H1 (cell line): ENCODE data around the gene BRIP1. TPM values are rescaled to one million over a fixed set of nuclear protein-coding genes. Genes with fewer than 3 reads are reported as not detected.

Experiments used
- CTCF ChIA-PET: fragments of 300-600 bp; sonication (Branson Sonifier 250); formaldehyde crosslinking; loops from one replicate; lab custom pipeline; 2021; ENCODE audit not compliant: partially characterized antibody; lab: Charles Lee
- POLR2A ChIA-PET: fragments of 300-600 bp; sonication (Branson Sonifier 250); formaldehyde crosslinking; loops from one replicate; lab custom pipeline; 2021; ENCODE audit warnings: inconsistent platforms; ENCODE audit not compliant: partially characterized antibody; lab: Charles Lee
- DNase-seq, 2 experiments: peaks; one replicate each; pipeline versions ENCODE4 v3.0.0 to v3.0.0-alpha.2; 2010 to 2022; ENCODE audit warnings: low spot score in 2 of 2, low read depth in 1 of 2, mixed read lengths in 1 of 2
- FAIRE-seq: peaks from 2 replicates; lab custom pipeline; 2011; peaks lifted over from hg19 to GRCh38; lab: Jason Lieb, UNC
- H2AFZ ChIP-seq: 2 replicates; pipeline ENCODE4 v1.8.1; 2012; ENCODE audit warnings: low read length, inconsistent platforms
- H2AK5ac ChIP-seq: 2 replicates; pipeline ENCODE4 v1.6.1; 2013; ENCODE audit warnings: low read depth, low read length
- H2BK120ac ChIP-seq: replicated peaks from 2 replicates; pipeline ENCODE3; 2013; ENCODE audit warnings: low read depth, low read length, inconsistent platforms
- H2BK12ac ChIP-seq: 2 replicates; pipeline ENCODE4 v1.6.1; 2013; ENCODE audit warnings: low read depth, low read length
- H2BK15ac ChIP-seq: 2 replicates; pipeline ENCODE4 v1.6.1; 2013; ENCODE audit warnings: low read length
- H2BK20ac ChIP-seq: 2 replicates; pipeline ENCODE4 v1.6.1; 2013; ENCODE audit warnings: low read length
- H2BK5ac ChIP-seq: 2 replicates; pipeline ENCODE4 v1.6.1; 2013; ENCODE audit warnings: low read depth, low read length
- H3K14ac ChIP-seq: 2 replicates; pipeline ENCODE4 v1.6.1; 2013; ENCODE audit warnings: inconsistent platforms; ENCODE audit not compliant: insufficient read length
- H3K18ac ChIP-seq: 2 replicates; pipeline ENCODE4 v1.6.1; 2013; ENCODE audit warnings: low read length; ENCODE audit errors: extremely low read depth
- H3K23ac ChIP-seq: 2 replicates; pipeline ENCODE4 v1.6.1; 2013; ENCODE audit warnings: inconsistent platforms; ENCODE audit not compliant: insufficient read length
- H3K23me2 ChIP-seq: 2 replicates; pipeline ENCODE4 v1.6.1; 2013; ENCODE audit warnings: low read depth, low read length
- H3K27ac ChIP-seq: 2 replicates; pipeline ENCODE4 v1.6.1; 2011; ENCODE audit warnings: low read depth, low read length, inconsistent platforms
- H3K27me3 ChIP-seq, 4 experiments: replicated peaks in 1 of 4; 1 replicate in 1 of 4; 2 replicates in 3 of 4; pipeline versions ENCODE4 v1.6.1 to v1.8.1; 2011 to 2013; ENCODE audit warnings: low read length in 3 of 4, mild to moderate bottlenecking in 3 of 4, inconsistent platforms in 2 of 4, mixed read lengths in 2 of 4, moderate library complexity in 1 of 4; ENCODE audit not compliant: control insufficient read depth in 3 of 4, insufficient read depth in 3 of 4; ENCODE audit errors: extremely low read depth in 1 of 4
- H3K36me3 ChIP-seq, 4 experiments: 2 replicates each; pipeline versions ENCODE4 v1.6.1 to v1.8.1; 2011 to 2013; ENCODE audit warnings: mild to moderate bottlenecking in 4 of 4, low read length in 3 of 4, moderate library complexity in 2 of 4, control low read depth in 1 of 4, inconsistent platforms in 1 of 4; ENCODE audit not compliant: insufficient read depth in 4 of 4, control insufficient read depth in 2 of 4
- H3K4ac ChIP-seq: replicated peaks from 2 replicates; pipeline ENCODE3; 2013; ENCODE audit warnings: low read length, low read depth, mixed read lengths, inconsistent platforms; ENCODE audit not compliant: insufficient read length
- H3K4me1 ChIP-seq, 4 experiments: replicated peaks in 1 of 4; 1 replicate in 1 of 4; 2 replicates in 3 of 4; pipeline versions ENCODE4 v1.6.1 to v1.8.1; 2011 to 2013; ENCODE audit warnings: low read length in 3 of 4, inconsistent platforms in 2 of 4, mixed read lengths in 1 of 4; ENCODE audit not compliant: insufficient read depth in 4 of 4, control insufficient read depth in 3 of 4
- H3K4me2 ChIP-seq, 2 experiments: 2 replicates each; pipeline versions ENCODE4 v1.6.1 to v1.8.1; 2011 to 2013; ENCODE audit warnings: low read depth in 2 of 2, low read length in 2 of 2, control low read depth in 1 of 2, inconsistent platforms in 1 of 2, mild to moderate bottlenecking in 1 of 2; ENCODE audit not compliant: insufficient read depth in 1 of 2
- H3K4me3 ChIP-seq, 4 experiments: fragments of 200-600, 300-600 bp in 1 of 4; sonication (generic), shearing (Covaris generic), sonication (Bioruptor Twin) in 1 of 4; 2 replicates each; pipeline versions ENCODE4 v1.5.1 to v1.8.1; 2011 to 2016; ENCODE audit warnings: low read length in 4 of 4, low read depth in 3 of 4, control low read depth in 2 of 4, inconsistent platforms in 2 of 4, mild to moderate bottlenecking in 2 of 4, mixed read lengths in 1 of 4, moderate library complexity in 1 of 4; ENCODE audit not compliant: insufficient read depth in 2 of 4; ENCODE audit errors: extremely low read depth in 1 of 4
- H3K56ac ChIP-seq: replicated peaks from 2 replicates; pipeline ENCODE3; 2013; ENCODE audit warnings: low read depth, mild to moderate bottlenecking, mixed read lengths, low read length, inconsistent platforms; ENCODE audit not compliant: insufficient read length
- H3K79me1 ChIP-seq: 2 replicates; pipeline ENCODE4 v1.6.1; 2013; ENCODE audit warnings: low read depth, low read length, control low read depth
- H3K79me2 ChIP-seq, 2 experiments: 2 replicates each; pipeline versions ENCODE4 v1.6.1 to v1.8.1; 2012 to 2013; ENCODE audit warnings: low read length in 2 of 2, mild to moderate bottlenecking in 2 of 2, inconsistent platforms in 1 of 2; ENCODE audit not compliant: insufficient read depth in 2 of 2, control insufficient read depth in 1 of 2
- H3K9ac ChIP-seq, 4 experiments: replicated peaks in 1 of 4; 1 replicate in 1 of 4; 2 replicates in 3 of 4; pipeline versions ENCODE4 v1.6.1 to v1.8.1; 2011 to 2013; ENCODE audit warnings: low read depth in 3 of 4, low read length in 3 of 4, control low read depth in 2 of 4, mild to moderate bottlenecking in 2 of 4, moderate library complexity in 2 of 4, inconsistent platforms in 1 of 4; ENCODE audit errors: extremely low read depth in 1 of 4
- H3K9me3 ChIP-seq, 2 experiments: 2 replicates each; pipeline versions ENCODE4 v1.6.1 to v1.8.1; 2012 to 2013; ENCODE audit warnings: mild to moderate bottlenecking in 2 of 2, moderate library complexity in 2 of 2, control low read depth in 1 of 2, inconsistent platforms in 1 of 2, low read depth in 1 of 2, low read length in 1 of 2, mixed read lengths in 1 of 2; ENCODE audit not compliant: insufficient read depth in 2 of 2
- H4K20me1 ChIP-seq, 2 experiments: replicated peaks in 1 of 2; 2 replicates each; pipeline versions ENCODE3 to v1.8.1; 2011 to 2013; ENCODE audit warnings: inconsistent platforms in 2 of 2, low read length in 2 of 2, mild to moderate bottlenecking in 1 of 2; ENCODE audit not compliant: insufficient read depth in 2 of 2, control insufficient read depth in 1 of 2
- H4K5ac ChIP-seq: 2 replicates; pipeline ENCODE4 v1.6.1; 2013; ENCODE audit warnings: low read length, low read depth, mixed read lengths, inconsistent platforms; ENCODE audit not compliant: insufficient read length
- H4K8ac ChIP-seq: 2 replicates; pipeline ENCODE4 v1.8.0; 2013; ENCODE audit warnings: mild to moderate bottlenecking, moderate library complexity, low read length, inconsistent platforms; ENCODE audit not compliant: insufficient read depth; ENCODE audit errors: extremely low read depth
- H4K91ac ChIP-seq: replicated peaks from 2 replicates; pipeline ENCODE3; 2013; ENCODE audit warnings: low read length, mixed read lengths, inconsistent platforms; ENCODE audit not compliant: insufficient read length
- ATF2 ChIP-seq: IDR thresholded peaks from 2 replicates; pipeline ENCODE4 v1.6.1; 2012; ENCODE audit warnings: low read length, inconsistent platforms
- CREB1 ChIP-seq: IDR thresholded peaks from 2 replicates; pipeline ENCODE4 v1.6.1; 2012; ENCODE audit warnings: inconsistent platforms
- EZH2 ChIP-seq: fragments of 200-600 bp; sonication (generic); IDR thresholded peaks from 2 replicates; pipeline ENCODE4 v1.7.1; 2012; ENCODE audit warnings: low read depth, mild to moderate bottlenecking, moderate library complexity, low read length, inconsistent platforms; ENCODE audit not compliant: severe bottlenecking
- FOSL1 ChIP-seq: IDR thresholded peaks from 2 replicates; pipeline ENCODE4 v1.6.1; 2011; ENCODE audit warnings: mild to moderate bottlenecking, low read depth, low read length, moderate library complexity; ENCODE audit not compliant: insufficient read depth
- HDAC2 ChIP-seq, 2 experiments: fragments of 300-600 bp in 1 of 2; sonication (generic) in 1 of 2; IDR thresholded peaks; 2 replicates each; pipeline ENCODE4 v1.6.1; 2011 to 2012; ENCODE audit warnings: low read depth in 2 of 2, low read length in 2 of 2, mild to moderate bottlenecking in 2 of 2, moderate library complexity in 2 of 2, borderline replicate concordance in 1 of 2, inconsistent platforms in 1 of 2
- JUN ChIP-seq: IDR thresholded peaks from 2 replicates; pipeline ENCODE4 v1.6.1; 2011; ENCODE audit warnings: low read depth, mild to moderate bottlenecking, improper control_type of control experiment, low read length
- KDM4A ChIP-seq: IDR thresholded peaks from one replicate; pipeline ENCODE4 v1.7.1; 2012; ENCODE audit warnings: low read depth, mild to moderate bottlenecking, moderate library complexity, low read length, inconsistent platforms; ENCODE audit not compliant: severe bottlenecking
- KDM5A ChIP-seq: fragments of 200-600 bp; IDR thresholded peaks from 2 replicates; pipeline ENCODE4 v1.7.1; 2012; ENCODE audit warnings: mild to moderate bottlenecking, low read length, inconsistent platforms, mixed read lengths
- POU5F1 ChIP-seq: IDR thresholded peaks from 2 replicates; pipeline ENCODE4 v1.6.1; 2011; ENCODE audit warnings: low read depth, mild to moderate bottlenecking, low read length, moderate library complexity
- RBBP5 ChIP-seq: IDR thresholded peaks from 2 replicates; pipeline ENCODE4 v1.7.1; 2012; ENCODE audit warnings: low read depth, mild to moderate bottlenecking, inconsistent platforms, low read length, moderate library complexity, borderline replicate concordance
- SAP30 ChIP-seq: fragments of 300-600 bp; sonication (generic); IDR thresholded peaks from 2 replicates; pipeline ENCODE4 v1.7.1; 2012; ENCODE audit warnings: low read length, moderate library complexity, mild to moderate bottlenecking, inconsistent platforms; ENCODE audit not compliant: insufficient read depth, insufficient replicate concordance
- WGBS, 2 experiments: shearing (Covaris generic) in 1 of 2; methylation state at CpG; one replicate each; pipeline versions ENCODE4 v1.1.6 to v1.1.7; 2013 to 2015; ENCODE audit warnings: low lambda C conversion rate in 2 of 2, mixed read lengths in 2 of 2, inconsistent platforms in 1 of 2, low coverage in 1 of 2, missing lambda C conversion rate in 1 of 2; ENCODE audit not compliant: insufficient replicate concordance in 2 of 2, insufficient coverage in 1 of 2, insufficient read length in 1 of 2; ENCODE audit errors: extremely low coverage in 1 of 2, missing lambda C conversion rate in 1 of 2; 5-methylcytosine and 5-hydroxymethylcytosine counted together
- polyA plus RNA-seq, 7 experiments: library from polyadenylated mRNA; depleted of rRNA in 3 of 7; stranded (reverse) in 5 of 7; unstranded in 2 of 7; fragments of >200 nt in 5 of 7; fragments of 200-250 nt in 2 of 7; gene quantifications; 1 replicate in 5 of 7; 2 replicates in 1 of 7; 4 replicates in 1 of 7; pipeline versions ENCODE4 v1.2.1 to v1.2.3, GENCODE V29; 2011 to 2013; ENCODE audit warnings: missing spikeins in 2 of 7, mixed read lengths in 2 of 7
- total RNA-seq: library from RNA; stranded (reverse); fragmentation: NEBNext Ultra II Directional; extraction: Animal tissue kit (Norgen Biotek cat#: 25700); gene quantifications from 2 replicates; pipeline ENCODE4 v1.2.1, GENCODE V29; 2021

Gene BRIP1
- total and polyA plus RNA-seq, 2 of the 8 experiments (the other 6 are each of a cell fraction or from before 2014, with no cell fraction given) = 5.8 to 19.2 TPM

- H3K4me1 ChIP-seq = no peaks in the 10 kb centered on the region
- no peaks in the 10 kb centered on the region for H4K20me1 ChIP-seq
- H3K23ac ChIP-seq = no peak overlapping the region
- H3K4me2 ChIP-seq = no peak overlapping the region
- WGBS, 2 experiments = 92% methylated on average over 2 of the region's 2 CpGs; no CpG with 5 or more reads in 1 of the 2 experiments
- no peak overlapping the region for H4K5ac ChIP-seq
- TF ChIP-seq SAP30 (no peak), POU5F1 (no peak), JUN (no peak), KDM5A (no peak), KDM4A (no peak), RBBP5 (no peak), EZH2 (no peak), ATF2 (no peak), HDAC2 (IDR thresholded peaks at IDR 0.05; ENCODE audit: borderline replicate concordance in 1 of 2, low read depth in 2 of 2, low read length in 2 of 2) (no peak), FOSL1 (no peak), CREB1 (no peak)
- FAIRE-seq = no peak
- H3K79me2 ChIP-seq = no peaks in the 10 kb centered on the region
- H2AK5ac ChIP-seq = no peak overlapping the region
- H3K27ac ChIP-seq = no peak overlapping the region
- H2BK5ac ChIP-seq = no peak overlapping the region
- no peak overlapping the region for H3K56ac ChIP-seq
- H3K9me3 ChIP-seq = peaks cover 29 to 38% of the 10 kb centered on the region in 2 experiments
- H4K8ac ChIP-seq = no peak overlapping the region
- H3K9ac ChIP-seq = no peak overlapping the region
- no peaks in the 10 kb centered on the region for H3K23me2 ChIP-seq
- DNase-seq = no peak
- H3K27me3 ChIP-seq = no peaks in the 10 kb centered on the region
- H2BK12ac ChIP-seq = no peak overlapping the region
- no peak overlapping the region for H2BK20ac ChIP-seq
- no peak overlapping the region for H2AFZ ChIP-seq
- ChIA-PET CTCF (no interaction called here), POLR2A (no interaction called here)
- no peak overlapping the region for H3K14ac ChIP-seq
- H3K36me3 ChIP-seq = no peaks in the 10 kb centered on the region; a peak in 1 of 8 replicates
- H2BK15ac ChIP-seq = no peak overlapping the region
- H2BK120ac ChIP-seq = no peak overlapping the region
- H4K91ac ChIP-seq = no peak overlapping the region
- H3K18ac ChIP-seq = no peak overlapping the region
- no peak overlapping the region for H3K4ac ChIP-seq
- no peak overlapping the region; a peak in 1 of 8 replicates for H3K4me3 ChIP-seq
- H3K79me1 ChIP-seq = no peaks in the 10 kb centered on the region
Observed at GRCh38 chr17:61699694-61700093, 163.6 kb downstream of the BRIP1 start.
